A549 treated with ZK216348 at 1 μM for 4 hours (cell line): ENCODE data around the gene USP10. TPM values are rescaled to one million over a fixed set of nuclear protein-coding genes. Genes with fewer than 3 reads are reported as not detected.

ENCODE experiments used
- total RNA-seq: library from RNA; stranded (reverse); fragments of 200-300 nt; extraction: Qiagen RNA extraction; gene quantifications from 5 replicates; pipeline ENCODE4 v1.2.3, GENCODE V29; 2022; ENCODE audit warnings: low read depth

The USP10 gene
- 71.2 to 80.7 TPM (median 76.7 TPM) in 5 replicates for total RNA-seq

DNA sequence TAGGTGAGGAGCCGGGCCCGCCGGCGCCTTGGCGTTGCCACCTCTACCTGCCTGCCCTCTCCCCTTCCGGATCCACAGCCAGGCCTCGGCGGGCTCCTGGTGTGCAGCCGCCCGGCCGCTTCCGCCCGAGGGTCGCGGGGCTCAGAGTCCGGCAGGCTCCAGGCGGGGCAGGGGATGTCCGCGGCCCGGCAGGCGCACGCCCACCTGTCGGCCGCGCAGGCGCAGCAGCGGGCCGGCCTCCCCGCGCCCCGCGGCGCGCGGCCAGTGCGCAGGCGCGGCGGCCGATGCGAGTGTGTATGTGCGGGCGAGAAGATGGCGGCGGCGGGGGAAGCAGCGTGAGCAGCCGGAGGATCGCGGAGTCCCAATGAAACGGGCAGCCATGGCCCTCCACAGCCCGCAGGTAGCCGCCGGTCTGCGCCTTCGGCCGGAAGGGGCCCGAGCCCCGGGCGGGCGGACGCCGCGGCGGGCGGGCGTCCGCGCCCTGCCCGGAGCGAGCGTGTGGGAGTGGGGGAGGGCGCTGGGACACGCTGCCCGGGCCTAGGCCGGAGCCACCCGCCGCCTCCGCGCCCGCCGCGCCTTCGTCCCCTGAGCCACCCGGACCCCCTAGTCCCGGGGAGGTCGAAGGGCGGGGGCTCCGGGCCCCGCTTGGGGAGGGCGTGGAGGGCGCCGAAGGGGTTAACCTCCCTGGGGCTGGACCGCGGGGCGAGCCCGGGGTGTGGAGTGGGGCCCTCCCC is at the start of gene USP10:
TSS of gene USP10 (plus strand) at position 289 of the 734 bp plus-strand sequence. CDS start at position 380, 91 bp downstream.

GRCh38 chr16:84819644-84820304 is 120.0 kb downstream of the USP10 start, which contains the start of gene CRISPLD2:
Gene CRISPLD2 (plus strand): TSS chr16:84819985. CDS start chr16:84838496, 18,511 bp downstream.

Other genes with a start within 250 kb of the USP10 start
- gene MEAK7, start 195.3 kb upstream of the USP10 start, total RNA-seq, result 47.6 to 66.1 TPM (median 51.8 TPM) in 5 replicates
- 408 to 555 TPM (median 524 TPM) in 5 replicates for gene COTL1, start 81.9 kb upstream of the USP10 start, total RNA-seq
- gene KLHL36, start 51.5 kb upstream of the USP10 start, total RNA-seq, result 14.7 to 25.3 TPM (median 23.4 TPM) in 5 replicates
- 2.6 to 3.5 TPM (median 3.1 TPM) in 5 replicates for gene CRISPLD2, start 120.0 kb downstream of the USP10 start, total RNA-seq